GM06990 (cell line): Measurements from ENCODE around the gene ITGAE.
A peak's percentile ranks its signal among the peaks of the same experiment; 100 is the strongest.

Source experiments
- DNase-seq: peaks from one replicate; pipeline ENCODE4 v3.0.0-alpha.2; 2011; ENCODE audit not compliant: insufficient read length; ENCODE audit errors: extremely low read depth
- H3K27me3 ChIP-seq: replicated peaks from 2 replicates; pipeline ENCODE4 v1.6.0; 2011; ENCODE audit warnings: low read length; ENCODE audit not compliant: control insufficient read depth, insufficient read depth
- H3K36me3 ChIP-seq: 2 replicates; pipeline ENCODE4 v1.5.1; 2011; ENCODE audit warnings: low read length; ENCODE audit not compliant: control insufficient read depth, insufficient read depth
- H3K4me3 ChIP-seq: replicated peaks from 2 replicates; pipeline ENCODE4 v1.5.1; 2011; ENCODE audit warnings: low read depth, mild to moderate bottlenecking, control low read depth, low read length
- TF ChIP-seq, protein P1 (sequence below): IDR thresholded peaks from 2 replicates; pipeline ENCODE4 v1.5.1; 2011; ENCODE audit warnings: low read length, control low read depth, mild to moderate bottlenecking, inconsistent platforms; ENCODE audit not compliant: insufficient read depth, poor library complexity, severe bottlenecking

Gene ITGAE

DNA sequence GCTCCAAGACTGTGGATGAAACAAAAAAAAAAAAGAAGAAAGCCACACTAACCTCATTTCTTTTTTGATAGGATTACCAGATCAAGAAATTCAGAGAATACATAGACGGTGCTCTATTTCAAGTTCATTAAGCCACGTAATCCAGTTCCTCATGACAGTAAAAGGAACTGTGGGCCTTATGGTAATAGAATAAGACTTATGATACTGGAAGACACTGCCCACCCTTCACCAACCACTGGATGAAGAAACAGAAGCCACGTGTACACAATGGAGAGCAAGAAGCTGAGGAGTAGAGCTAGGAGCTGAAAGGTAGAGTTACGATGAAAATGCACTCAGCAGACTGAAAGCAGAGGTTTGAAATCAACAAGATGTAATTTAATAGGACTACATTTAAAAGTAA lies 33.8 kb upstream of the ITGAE start:
- Histone ChIP-seq H3K4me3 (no peak overlapping the region), H3K36me3 (peaks cover 15% of the 10 kb centered on the region), H3K27me3 (no peaks in the 10 kb centered on the region)
- TF ChIP-seq, protein P1, sequence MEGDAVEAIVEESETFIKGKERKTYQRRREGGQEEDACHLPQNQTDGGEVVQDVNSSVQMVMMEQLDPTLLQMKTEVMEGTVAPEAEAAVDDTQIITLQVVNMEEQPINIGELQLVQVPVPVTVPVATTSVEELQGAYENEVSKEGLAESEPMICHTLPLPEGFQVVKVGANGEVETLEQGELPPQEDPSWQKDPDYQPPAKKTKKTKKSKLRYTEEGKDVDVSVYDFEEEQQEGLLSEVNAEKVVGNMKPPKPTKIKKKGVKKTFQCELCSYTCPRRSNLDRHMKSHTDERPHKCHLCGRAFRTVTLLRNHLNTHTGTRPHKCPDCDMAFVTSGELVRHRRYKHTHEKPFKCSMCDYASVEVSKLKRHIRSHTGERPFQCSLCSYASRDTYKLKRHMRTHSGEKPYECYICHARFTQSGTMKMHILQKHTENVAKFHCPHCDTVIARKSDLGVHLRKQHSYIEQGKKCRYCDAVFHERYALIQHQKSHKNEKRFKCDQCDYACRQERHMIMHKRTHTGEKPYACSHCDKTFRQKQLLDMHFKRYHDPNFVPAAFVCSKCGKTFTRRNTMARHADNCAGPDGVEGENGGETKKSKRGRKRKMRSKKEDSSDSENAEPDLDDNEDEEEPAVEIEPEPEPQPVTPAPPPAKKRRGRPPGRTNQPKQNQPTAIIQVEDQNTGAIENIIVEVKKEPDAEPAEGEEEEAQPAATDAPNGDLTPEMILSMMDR = no peak
- no peak for DNase-seq

DNA sequence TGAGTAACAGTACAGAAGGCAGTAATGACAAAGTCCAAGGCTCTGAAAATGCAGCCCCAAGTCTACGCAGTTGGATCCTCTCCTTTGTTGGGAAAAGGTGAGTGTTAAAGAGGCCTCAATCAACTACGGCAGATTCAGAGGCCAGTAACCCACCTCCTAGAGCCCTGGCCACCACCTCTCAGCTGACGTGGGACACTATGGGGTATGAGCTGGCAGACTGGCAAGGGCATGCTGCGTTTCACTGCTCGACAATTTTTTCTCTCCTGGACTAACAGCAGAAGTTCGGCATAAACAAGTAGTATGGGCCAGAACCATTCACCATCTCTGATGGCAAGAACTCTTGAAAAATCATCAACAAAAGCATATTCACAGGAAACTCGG lies 27.9 kb upstream of the ITGAE start:
- no peak for DNase-seq
- Histone ChIP-seq H3K27me3 (no peaks in the 10 kb centered on the region), H3K36me3 (peaks cover 4% of the 10 kb centered on the region), H3K4me3 (no peak overlapping the region)
- TF ChIP-seq, protein P1 = no peak

DNA sequence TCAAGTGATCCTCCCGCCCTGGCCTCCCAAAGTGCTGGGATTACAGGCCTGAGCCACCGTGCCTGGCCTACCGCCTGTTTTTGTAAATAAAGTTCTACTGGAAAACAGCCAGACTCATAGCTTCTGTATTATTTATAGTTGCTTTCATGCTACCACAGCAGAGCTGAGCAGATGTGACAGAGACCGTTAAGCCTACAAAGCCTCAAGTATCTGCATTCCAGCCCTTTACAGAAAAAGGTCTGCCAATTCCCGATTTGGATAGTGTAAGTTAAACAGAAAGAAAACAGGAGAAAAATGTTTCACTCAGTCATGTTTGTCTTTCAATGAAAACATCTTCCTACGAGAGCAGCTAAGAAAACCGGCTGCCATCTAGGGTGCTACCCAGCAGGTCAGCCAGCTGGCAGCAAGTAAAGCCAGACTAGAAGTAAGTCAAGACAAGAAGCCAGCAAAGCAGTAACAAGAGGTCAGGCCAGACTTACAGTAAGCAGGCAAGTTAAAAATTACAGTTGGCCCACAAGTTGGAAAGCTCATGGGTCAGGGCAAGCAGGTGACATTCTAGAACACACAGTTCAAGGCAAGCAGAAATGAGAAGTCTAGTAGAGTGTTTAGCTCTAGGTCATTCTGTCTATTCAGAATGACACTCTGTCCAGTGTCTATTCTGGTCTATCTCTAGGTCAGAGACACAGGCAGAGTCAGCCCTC lies 27.3 kb upstream of the ITGAE start:
- DNase-seq = no peak
- TF ChIP-seq, protein P1 = no peak
- Histone ChIP-seq H3K36me3 (peaks cover 4% of the 10 kb centered on the region), H3K4me3 (no peak overlapping the region), H3K27me3 (no peaks in the 10 kb centered on the region)

DNA sequence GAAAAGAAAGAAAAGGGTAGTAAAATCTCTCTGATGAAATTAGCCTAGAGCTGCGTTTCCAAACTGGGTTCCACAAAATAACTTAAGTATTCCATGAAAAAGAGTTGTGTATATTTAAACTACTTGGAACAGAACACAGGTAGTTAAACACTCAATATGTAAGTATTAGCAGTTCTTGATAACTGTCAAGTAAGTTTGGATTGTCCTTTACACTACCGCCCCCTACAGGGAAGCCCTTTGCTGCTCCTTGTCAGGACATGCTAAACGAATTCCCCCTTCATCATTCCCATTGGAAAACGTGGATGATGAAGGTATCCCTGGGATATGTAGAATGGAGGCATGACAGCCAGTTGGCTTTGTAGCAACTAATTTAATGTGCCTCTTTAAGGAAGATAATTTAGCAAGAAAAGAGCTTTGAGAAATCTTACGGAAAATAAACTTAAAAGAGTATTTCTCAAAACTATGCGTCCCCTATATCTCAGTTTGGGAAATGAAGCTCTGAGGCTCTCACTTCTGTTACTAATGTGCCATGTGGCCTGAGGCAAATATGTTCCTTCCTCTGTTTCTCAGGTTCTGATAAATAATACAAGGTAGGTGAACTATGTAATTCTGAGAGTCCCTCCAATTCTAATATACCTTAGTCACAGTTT lies 26.3 kb upstream of the ITGAE start:
- TF ChIP-seq, protein P1 = peak; percentile 82

DNA sequence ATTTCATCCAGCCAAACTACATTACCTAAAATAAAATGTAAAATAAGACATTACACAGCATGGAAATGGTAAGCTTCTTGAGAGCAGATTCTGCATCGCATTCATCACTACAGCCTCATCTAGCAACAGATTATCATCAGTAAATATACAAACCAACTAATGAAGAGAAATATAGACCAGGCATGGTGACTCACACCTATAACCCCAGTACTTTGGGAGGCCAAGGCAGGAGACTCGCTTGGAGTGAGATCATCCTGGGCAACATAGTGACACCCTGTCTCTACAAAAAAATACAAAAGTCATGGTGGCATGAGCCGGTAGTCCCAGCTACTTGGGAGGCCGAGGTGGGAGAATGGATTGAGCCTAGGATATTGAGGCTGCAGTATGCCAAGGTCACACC lies 25.2 kb upstream of the ITGAE start:
- no peak for DNase-seq
- TF ChIP-seq, protein P1 = no peak
- H3K36me3 ChIP-seq = peaks cover 4% of the 10 kb centered on the region

More for the DNA sequence above, 26.3 kb upstream of the ITGAE start:
- Histone ChIP-seq H3K4me3 (no peak overlapping the region), H3K36me3 (peaks cover 4% of the 10 kb centered on the region), H3K27me3 (no peaks in the 10 kb centered on the region)
- DNase-seq = no peak

DNA sequence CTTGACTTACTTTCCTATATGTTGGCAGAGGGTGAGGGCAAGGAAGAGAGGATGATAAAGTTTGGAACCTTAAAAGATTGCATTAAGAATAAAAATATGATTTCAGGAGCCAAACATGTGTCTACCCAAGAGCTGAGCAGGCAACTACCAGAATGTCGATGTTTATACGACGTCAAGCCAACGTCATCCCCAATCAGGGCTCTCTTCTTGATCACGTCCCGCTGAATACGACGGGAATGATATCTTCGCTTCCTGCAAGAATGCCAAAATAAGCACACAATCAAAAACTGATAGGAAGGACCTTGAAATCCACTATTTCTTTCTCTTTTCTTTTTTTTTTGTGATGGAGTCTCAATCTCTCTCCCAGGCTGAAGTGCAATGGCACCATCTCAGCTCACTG lies 20.1 kb upstream of the ITGAE start:
- Histone ChIP-seq H3K4me3 (no peak overlapping the region), H3K36me3 (peaks cover 8% of the 10 kb centered on the region), H3K27me3 (no peaks in the 10 kb centered on the region)
- no peak for DNase-seq
- TF ChIP-seq, protein P1 = no peak

More for the DNA sequence above, 25.2 kb upstream of the ITGAE start:
- Histone ChIP-seq H3K4me3 (no peak overlapping the region), H3K27me3 (no peaks in the 10 kb centered on the region)
